DMS53 treated with DMSO at 0.1 percent for 48 hours (cell line): ENCODE results near the gene JARID2.
A peak's percentile ranks its signal among the peaks of the same experiment; 100 is the strongest.

ENCODE experiments used
- DNase-seq: peaks from one replicate; lab custom pipeline; 2025; ENCODE audit not compliant: unreplicated experiment; lab: John Stamatoyannopoulos, UW

Gene JARID2

DNA sequence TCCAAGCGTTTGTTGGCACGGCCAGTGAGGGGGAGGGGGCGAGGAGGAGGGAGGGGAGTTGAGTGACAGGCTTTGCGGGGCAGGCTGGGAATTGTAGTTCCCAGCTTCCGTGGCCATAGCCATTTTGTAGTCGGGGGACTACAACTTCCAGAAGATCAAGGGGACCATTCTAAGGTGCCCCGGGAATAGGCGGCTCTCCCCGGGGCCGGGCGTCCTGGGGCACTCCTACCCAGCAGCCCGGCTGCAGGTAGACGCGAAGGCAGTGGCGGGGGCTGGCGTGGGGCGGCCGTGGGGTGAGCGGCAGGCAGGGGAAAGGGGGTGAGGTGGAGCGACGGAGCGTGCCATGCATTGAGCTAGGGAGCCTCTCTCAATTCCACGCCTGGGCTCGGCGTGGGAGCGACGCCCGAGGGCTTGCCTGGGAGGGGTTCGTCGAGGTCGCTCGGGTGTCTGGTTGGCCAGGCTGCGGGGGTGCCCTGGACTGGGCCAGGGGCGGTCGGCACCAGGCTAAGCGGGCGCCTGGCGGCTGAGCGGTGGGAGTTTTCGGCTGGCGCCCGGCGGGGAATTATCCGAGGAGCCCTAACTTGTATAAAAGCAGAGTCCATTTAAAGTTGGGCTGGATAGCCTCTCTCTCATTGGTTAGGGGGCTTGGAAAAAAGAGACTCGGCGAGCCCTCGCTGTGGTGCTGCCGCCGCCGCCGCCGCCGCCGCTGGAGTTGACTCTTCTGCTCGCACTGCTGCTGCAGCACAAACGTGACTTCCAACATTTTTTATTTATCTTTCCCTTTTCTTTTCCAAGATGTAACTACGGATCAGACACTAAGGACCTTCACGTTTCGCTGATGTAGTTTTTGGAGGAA is at the start of gene JARID2:
Gene JARID2 (plus strand): TSS at position 709 of the 856 bp plus-strand sequence. CDS start 471 bp downstream, outside the sequence.
- peak; percentile 92 for DNase-seq

GRCh38 chr6:15200087-15200486 is 45.8 kb upstream of the JARID2 start:
- no peak for DNase-seq

DNA sequence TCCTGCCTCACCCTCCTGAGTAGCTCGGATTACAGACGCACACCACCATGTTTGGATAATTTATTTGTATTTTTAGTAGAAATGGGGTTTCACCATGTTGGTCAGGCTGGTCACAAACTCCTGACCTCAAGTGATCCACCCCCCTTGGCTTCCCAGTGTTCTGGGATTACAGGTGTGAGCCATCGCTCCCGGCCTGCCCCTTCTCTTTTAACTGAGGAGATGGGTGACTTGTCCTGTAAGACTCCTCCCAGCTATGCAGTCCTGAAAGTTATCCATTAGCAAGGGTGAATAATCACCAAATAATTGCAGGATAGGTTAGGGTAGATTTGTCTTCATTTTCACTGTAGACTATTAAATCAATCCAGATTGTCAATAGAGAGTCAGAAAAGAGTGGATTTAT is 40.5 kb upstream of the JARID2 start:
- DNase-seq: no peak

DNA sequence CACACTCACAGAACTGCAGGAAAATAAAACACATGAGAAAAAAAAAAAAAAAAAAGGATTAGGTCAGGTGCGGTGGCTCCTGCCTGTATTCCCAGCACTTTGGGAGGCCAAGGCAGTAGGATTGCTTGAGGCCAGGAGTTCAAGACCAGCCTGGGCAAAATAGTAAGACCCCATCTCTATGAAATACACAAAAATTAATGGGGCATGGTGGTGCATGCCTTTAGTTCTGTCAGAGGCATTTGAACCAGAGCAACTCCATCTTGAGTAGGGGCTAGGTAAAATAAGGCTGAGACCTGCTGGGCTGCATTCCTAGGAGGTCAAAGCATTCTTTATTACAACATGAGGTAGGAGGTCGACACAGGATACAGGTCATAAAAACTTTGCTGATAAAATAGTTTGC is 39.0 kb upstream of the JARID2 start:
- DNase-seq: no peak

GRCh38 chr6:15207923-15208322 is 37.9 kb upstream of the JARID2 start:
- DNase-seq: no peak

DNA sequence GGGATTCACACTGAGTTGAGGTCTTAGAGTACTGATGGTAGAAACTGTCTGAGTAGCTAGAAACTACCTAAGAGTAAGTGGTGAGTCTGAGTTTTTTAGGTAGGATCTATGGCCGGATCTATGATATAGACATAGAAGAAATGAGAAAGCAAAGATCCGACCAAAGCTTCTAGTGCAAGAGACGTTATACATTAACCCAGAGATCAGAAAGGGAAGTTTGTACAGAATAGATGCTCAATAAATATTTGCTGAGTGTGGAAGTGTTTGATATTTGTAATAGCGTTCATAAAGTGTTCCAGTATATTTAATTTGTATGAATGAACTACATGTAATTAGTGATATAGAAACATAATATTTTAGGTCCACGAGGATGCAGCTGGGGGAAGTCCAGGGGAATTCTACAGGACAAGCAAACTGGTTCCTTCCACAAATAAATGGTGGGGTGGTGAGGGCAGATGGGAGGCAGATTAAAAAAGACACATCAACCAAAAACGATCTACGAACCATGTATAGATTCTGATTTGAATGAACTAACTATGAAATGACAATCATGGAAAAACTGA is 31.9 kb upstream of the JARID2 start:
- peak; percentile 72 for DNase-seq

DNA sequence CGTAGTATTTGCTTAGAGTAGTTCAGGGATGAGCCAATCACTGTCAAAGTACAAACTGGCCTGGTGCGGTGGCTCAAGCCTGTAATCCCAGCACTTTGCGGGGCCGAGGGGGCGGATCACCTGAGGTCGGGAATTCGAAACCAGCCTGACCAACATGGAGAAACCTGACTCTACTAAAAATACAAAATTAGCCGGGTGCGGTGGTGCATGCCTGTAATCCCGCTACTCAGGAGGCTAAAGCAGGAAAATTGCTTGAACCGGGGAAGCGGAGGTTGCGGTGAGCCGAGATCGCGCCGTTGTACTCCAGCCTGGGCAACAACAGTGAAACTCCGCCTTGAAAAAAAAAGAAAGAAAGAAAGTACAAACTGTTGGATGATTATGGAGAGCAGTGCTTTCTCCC is 27.5 kb upstream of the JARID2 start:
- DNase-seq: no peak

- no peak for DNase-seq
Observed at GRCh38 chr6:15220062-15220461, 25.8 kb upstream of the JARID2 start.

- DNase-seq: no peak
Observed at GRCh38 chr6:15227827-15228318, 18.0 kb upstream of the JARID2 start.

DNA sequence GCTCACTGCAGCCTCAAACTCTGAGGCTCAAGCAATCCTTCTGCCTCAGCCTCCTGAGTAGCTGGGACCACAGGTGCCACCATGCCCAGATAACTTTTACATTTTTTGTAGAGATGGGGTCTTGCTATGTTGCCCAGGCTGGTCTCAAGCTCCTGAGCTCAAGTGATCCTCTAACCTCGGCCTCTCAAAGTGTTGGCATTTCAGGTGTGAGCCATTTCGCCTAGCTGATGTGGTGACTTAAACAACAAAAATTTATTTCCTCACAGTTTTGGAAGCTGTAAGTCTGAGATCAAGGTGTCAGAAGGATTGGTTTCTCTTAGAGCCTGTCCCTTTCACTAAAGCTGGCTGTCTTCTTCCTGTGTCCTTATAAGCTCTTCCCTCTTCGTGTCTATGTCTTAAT is 15.0 kb upstream of the JARID2 start:
- no peak for DNase-seq

DNA sequence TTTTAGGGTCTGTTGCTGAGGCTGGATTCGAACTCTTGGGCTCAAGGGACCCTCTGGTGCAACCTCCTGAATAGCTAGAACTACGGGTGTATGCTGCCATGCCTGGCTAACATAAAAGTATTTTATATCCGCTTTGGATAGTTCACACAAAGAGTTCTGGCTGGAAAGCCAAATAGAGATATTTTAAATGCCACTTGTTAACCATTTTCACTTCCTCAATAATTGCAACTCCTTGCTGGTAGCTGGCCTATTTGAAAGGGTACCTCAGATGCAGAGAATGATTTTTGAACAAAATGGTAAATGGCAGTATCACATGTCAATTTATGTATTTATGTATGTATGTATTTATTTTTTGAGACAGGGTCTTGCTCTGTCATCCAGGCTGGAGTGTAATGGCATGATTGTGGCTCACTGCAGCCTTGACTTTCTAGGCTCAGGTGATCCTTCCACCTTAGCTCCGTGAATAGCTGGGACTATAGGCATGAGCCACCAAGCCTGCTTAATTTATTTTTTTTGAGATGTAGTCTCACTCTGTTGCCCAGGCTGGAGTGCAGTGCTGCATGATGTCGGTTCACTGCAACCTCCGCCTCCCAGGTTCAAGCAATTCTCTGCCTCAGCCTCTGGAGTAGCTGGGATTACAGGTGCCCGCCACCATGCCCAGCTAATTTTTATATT is 12.9 kb upstream of the JARID2 start:
- no peak for DNase-seq

DNA sequence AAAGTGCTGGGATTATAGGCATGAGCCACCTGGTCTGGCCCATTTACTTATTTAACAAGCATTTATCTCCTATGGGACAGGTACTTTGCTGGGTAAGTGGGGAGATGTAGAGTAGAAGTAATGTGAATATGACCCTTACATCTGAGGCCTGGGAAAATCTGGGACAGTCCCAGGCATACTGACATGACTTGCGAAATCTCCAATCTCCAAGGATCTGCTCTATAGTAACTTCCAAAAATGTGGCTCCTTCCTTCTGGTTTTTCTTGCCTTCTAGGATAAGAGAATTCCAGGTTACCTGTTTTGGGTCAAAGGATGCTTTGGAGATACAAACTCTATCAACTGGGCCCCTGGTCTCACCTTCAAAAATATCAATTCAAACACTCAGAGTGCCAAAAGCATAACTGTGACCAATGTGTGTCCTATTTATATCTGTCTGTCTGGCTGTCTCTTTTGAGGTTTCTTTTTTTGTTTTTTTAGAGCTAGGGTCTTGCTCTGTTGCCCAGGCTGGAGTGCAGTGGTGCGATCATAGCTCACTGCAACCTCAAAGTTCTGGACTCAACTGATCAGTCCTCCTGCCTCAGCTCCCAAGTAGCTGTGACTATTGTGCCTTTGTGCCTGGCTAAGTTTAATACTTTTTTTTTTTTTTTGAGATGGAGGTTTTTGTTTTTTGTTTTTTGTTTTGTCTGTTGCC is 11.7 kb upstream of the JARID2 start:
- DNase-seq: no peak

GRCh38 chr6:15239616-15240364 is 6.1 kb upstream of the JARID2 start:
- no peak for DNase-seq

DNA sequence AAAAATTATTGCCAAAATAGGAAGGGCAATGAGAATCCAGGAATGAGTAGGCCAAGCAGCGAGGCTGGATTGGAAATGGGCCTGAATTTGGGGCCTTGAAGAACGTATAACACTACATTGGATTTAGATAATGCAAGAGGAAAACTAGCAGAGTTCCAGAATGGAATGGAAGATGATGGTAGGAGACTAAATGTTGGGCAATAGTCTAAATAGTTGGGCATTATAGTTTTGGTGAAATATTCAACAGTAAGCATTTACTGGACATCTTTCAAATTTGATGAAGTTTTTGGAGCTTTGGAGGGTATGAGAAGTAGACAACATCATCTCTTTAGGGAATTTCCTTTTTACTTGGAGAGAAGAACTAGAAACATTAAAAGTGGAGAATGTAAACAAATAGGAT is 3.4 kb upstream of the JARID2 start:
- no peak for DNase-seq

DNA sequence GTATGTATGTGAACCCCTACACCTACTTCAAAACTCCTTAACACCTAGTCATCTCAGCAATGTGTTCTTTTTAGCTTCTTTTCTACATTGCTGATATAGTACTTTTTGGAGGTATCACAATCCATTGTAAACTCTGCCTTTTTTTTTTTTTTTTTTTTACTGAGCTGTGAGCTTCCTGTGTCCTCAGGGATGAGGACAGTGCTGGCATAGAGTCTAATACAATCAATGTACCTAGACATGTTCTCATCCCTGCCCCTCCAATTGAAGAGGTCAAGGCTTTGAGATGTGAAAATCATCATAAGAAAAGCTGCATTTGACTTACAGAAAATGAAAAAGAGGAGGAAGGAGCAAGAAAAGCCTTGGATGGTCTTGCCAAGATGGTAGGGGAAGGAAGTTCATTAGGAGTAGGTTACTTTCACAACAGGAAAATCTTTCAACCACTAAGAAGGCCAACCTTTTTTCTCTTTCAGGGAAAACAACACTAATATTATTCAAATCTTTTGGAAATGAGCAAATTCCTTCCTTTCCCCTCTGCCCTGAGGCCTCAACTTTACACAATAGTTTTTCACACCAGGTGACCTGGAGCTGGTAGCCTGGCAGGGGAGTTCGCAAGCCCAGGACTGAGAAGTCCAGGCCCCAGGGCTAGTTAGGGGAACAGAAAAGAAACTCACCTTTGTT is 2.8 kb upstream of the JARID2 start:
- DNase-seq: no peak

DNA sequence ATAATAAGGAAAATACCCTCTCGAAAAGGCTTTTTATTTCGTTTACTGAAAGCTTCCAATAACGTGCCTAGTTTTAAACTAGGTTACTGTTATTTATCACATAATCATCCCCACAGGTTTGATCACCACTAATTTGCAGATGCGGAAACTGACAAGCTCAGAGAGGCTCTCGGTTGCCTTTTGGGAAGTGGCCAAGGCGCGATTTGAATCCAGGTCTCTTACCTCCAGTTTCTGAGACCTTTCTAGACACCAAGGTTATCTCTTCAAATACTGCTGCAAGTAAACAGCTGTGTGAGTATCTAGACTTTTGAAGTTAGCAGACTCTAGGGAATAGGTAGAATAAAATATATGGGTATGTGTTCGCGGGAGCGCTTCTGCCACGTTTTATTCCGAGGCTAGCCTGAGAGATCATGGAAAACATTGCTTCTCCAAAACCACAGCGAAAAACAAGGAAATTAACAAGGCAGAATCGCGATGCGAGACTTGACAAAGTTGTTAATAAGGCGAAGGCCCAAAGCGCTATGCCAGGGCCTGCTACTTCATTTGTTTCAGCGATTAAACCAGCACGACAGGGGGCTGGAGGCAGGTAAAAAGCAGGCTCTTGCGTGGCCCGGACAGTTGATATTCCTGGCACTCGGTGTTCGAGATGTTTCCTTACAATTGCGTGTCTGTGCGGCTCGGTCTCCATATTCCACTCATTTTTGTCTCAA is 1.8 kb upstream of the JARID2 start:
- DNase-seq: no peak

DNA sequence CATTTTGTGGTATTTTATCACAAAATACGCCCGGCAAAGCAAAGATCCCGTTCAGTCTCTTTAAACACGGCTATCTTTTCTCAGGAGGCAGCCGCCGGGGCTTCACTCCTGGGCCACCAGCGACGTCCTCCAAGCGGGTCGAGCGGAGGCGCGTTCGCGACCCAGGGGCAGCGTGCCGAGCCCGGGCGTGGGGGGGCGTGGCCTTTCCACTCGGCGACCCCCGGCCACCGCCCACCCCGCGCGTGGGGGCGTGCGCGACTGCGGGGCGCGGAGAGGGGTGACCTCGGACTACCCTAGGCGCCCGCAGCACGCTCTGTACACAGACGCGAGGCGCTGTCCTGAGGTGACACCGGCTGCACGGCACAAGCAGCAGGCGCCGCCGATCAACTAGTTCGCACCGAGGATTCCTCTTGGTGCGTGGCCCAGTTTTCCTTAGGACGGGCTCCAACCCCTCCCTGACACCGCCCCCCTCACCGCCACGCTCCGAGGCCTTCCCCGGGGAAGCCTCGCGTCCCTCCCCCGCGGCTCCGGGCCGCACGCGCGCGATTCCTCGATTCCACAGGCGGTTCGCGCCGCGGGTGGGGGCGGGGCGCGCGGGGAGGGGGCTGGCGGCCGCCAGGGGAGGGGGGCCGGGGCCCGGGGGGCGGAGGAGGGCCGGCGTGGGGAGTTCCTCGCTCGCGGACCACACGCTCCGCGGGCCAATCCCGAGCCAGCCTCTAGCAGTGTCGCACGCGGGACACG is 1.1 kb upstream of the JARID2 start:
- DNase-seq: peak; percentile 63

DNA sequence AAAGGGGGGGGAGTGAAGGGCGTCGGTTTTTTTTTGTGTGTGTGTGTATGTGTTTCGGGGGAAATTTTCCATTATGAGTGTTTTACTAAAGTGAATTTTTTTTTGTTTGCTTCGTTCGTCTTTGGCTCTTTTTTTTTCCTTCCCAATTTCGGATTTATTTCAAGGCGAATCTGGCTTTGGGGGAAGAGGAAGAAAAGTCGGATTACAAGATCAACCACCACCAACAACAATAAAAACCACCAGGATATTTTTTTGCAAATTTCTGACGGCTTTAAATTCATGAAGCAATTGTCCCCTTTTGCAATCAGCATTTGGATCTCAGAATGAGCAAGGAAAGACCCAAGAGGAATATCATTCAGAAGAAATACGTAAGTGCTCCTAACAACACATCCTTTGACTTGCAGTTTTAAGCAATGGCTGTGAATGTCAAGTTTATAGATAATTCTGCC is 372 bp downstream of the JARID2 start:
- no peak for DNase-seq
